NCI-H187 treated with DMSO at 0.1 percent for 48 hours (cell line): ENCODE measurements around the gene BCAS4.
"Not testable (repeated sequence)": the region's sequence is repeated elsewhere in the genome, so short reads cannot be mapped to it uniquely, and the experiment has no call there.

Source experiments
- DNase-seq: peaks from one replicate; lab custom pipeline; 2025; lab: John Stamatoyannopoulos, UW

The BCAS4 gene

GRCh38 chr20:50799176-50799889, 4.5 kb downstream of the BCAS4 start:
- no peak for DNase-seq

DNA sequence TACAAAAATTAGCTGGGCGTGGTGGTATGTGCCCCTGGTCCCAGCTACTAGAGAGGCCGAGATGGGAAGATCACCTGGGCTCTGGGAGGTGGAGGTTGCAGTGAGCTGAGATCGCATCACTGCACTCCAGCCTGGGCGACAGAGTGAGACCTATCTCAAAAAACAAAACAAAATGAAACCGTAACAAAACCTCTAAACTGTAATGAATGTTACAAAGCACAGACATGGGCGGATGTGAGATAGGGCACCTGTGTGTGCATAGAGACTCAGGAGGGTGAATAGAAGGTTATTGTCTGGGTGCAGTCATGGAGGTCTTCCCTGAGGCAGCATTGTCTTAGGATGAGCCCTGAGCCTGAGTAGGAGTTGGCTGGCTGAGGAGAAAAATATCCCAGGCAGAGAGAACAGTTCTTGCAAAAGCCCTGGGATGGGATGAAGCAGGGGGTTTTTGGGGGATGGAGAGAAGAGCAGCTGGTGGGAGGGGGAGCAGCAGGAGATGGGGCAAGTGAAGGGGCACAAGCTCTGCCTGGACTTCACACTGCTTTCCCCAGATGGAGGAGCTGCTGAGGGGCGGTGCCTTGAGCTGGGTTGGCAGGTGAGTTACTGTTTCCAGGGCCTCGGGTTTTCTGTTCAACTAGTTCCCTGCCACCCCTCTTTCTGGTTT, 5.2 kb downstream of the BCAS4 start:
- DNase-seq, result no peak

- DNase-seq, result not testable (repeated sequence)
Observed at GRCh38 chr20:50800986-50801746, 6.3 kb downstream of the BCAS4 start.

GRCh38 chr20:50801747-50802125, 6.9 kb downstream of the BCAS4 start:
- DNase-seq, result no peak

GRCh38 chr20:50802289-50802688, 7.4 kb downstream of the BCAS4 start:
- DNase-seq, result no peak

DNA sequence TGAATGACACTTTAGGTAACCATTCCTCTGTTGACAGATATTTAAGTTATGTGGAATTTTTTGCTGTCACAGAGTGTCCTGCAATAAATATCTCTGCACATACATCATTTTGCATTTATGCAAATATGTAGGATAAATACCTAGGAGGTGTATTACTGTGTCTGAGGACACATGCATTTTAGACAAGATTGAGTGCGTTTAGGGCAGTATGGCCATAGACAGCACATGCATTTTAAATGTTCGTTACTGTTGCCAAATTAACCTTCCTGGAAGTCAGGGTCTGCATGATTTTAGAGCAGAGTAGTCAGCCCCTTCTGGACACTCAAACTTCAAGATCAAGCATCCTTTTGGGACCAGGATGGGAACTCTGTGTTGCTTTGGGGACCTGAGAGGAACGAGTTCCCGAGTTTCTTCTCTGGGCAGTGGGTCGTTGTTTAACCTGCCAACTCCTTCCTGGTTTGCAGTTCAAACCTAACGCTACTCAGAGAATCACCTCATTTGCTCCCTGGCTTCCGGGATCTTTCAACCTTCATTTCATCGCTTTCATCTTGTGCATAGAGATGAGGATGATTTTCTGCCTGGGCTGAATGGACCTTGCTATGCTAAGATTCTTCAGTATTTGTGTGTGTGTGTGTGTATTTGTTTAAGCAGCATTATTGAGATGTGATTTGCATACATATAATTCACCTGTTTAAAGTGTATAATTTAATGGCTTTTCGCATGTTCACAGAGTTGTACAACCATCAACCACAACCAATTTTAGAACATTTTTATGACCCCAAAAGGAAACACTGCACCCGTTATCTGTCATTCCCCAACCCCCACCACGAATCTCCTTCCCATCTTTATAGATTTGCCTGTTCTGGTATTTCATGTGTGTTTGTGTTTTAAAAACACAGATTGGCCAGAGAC, 9.8 kb downstream of the BCAS4 start:
- DNase-seq, result no peak

DNA sequence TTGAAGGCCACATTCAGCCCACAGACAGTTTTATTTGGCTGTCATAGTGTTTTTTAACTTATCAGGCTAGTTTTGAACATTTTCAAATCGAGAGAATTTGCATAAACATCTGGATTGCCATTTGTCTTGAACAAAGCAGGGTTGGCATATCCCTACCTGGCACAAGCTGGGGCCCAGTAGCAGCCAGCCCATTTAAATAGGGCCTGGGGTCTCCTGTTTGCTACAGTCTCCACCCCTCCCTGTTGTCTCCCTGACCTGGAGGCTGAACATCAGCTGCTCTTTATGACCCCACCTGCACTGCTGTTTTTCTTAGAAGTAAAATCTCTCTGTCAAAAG, 10.5 kb downstream of the BCAS4 start:
- DNase-seq, result no peak

GRCh38 chr20:50806126-50806768, 11.4 kb downstream of the BCAS4 start:
- no peak for DNase-seq

DNA sequence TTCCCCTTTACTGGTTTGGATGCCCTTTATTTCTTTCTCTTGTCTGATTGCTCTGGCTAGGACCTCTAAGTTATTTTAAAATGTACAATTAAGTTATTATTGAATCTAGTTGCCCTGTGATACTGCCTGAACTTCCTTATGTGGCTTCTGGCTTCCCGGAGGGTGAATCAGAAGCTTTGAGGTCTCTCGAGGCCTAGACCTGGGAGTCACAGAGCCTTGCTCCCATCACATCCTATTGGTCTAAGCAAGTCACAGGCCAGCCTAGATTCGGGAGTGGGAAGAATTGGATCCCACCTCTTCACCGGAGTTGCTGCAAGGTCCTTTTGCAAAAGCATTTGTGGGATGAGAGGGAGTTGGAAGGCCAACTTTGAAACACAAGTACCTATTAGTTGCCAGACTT, 15.2 kb downstream of the BCAS4 start:
- no peak for DNase-seq

DNA sequence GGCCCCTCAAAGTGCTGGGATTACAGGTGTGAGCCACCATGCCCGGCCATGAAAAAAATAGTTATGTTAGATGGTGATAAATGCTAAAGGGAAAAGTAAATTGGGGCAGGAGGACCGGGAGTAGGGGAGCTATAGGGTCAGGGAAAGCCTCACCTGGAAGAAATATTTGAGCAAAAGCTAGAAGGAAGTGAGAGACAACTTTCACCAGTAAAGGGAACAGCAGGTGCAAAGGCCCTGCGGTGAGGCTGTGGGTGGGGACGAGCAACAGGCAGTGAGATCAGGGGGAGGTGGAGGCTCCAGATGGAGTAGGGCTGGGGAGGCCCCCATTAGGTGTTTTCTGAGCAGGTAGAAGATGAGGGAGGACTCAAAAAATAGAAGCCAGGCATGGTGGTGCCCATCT, 16.0 kb downstream of the BCAS4 start:
- no peak for DNase-seq

- DNase-seq, result no peak
Observed at GRCh38 chr20:50813101-50813643, 18.3 kb downstream of the BCAS4 start.

DNA sequence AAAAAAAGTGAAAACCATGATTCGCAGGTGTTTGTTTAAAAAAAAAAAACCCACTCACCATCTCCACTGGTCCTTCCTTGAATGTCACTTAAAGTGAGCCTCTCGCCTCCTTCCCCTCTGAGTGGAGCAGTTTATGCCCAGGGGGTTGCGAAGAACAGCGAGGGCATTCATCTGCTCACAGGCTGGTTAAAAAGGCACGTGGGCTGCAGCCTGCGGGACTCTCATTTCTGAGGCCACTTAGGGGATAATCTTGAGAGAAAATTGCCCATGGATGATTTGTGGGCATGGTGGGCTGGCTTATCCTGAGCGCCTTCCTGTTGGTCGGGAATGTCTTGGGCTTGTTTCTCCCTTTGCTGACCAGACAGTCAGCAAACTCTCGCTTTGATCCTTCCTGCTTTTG, 18.9 kb downstream of the BCAS4 start:
- no peak for DNase-seq

GRCh38 chr20:50814438-50815161, 19.7 kb downstream of the BCAS4 start:
- no peak for DNase-seq

DNA sequence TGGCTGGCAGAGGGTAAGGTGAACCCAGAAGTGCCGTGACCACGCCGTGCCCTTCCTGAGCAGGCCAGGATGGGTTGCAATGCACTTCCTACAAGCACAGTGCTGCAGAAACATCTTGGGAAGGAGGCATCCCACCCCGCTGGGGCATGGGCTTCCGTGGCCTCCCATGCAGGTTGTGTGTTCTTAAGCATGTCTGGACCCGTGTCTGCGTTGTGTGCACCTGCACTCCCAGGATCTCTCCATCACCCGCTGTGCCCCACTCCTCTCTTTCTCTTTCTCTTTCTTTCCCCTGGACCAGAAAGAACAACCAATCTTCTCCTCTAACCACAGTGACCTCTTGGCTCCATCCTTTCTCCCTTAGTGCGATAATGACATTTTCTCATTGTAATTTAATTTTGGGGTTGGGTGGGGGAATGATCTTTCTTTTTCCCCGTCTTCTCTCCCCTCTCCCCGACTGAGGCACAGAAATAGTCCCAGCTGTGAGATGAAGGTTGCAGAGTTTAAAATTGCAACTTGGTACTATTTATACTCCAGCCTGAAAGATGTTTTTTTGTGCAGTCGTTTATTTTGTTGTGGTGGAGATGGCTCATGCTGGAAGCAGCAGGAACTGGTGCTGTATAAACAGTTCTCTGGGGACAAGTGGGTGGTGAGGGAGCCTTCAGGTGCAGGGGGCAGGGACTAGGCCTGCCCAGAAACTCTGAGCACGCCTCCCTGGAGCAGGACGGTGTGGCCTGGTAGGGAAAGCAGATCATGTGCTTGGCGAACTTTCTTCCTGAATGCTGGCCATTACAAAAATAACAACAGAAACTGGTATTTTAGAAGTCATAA, 20.5 kb downstream of the BCAS4 start:
- DNase-seq, result no peak

- no peak for DNase-seq
Observed at GRCh38 chr20:50817776-50818172, 22.9 kb downstream of the BCAS4 start.

- no peak for DNase-seq
Observed at GRCh38 chr20:50819349-50819748, 24.5 kb downstream of the BCAS4 start.

DNA sequence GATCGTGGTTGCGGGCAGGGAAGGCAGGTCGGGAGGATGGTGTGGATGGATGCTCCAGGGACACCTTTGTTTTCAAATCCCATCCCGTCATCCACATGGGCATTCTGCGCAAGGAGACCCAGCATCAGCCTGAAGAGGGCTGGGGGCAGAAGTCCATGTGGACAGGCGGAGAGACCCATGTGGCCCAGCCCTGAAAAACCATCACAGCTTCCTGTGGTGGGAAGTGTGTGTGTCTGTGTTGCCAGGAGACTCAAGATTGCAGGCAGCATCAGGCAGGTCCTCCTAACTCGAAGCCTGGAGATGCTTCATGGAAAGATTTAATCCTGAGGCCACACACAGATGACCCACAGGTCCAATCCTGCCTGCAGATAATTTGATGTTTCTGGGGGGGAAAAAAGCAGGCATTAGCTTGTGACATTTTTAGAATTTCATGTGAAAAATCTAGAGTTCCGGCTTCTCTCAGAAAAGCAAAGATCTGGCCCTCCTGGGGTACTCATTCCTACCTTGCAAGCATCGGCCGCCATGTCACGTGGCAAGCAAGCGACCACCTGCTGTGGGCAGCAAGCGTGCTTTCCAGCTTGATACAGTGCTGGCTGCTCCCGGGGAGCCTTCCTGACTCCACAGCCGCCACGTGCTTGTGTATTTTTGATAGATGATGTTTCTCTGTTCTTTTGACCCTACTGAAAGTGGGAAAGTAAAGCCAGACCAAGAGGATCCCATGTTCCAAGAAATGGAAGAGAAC, 25.8 kb downstream of the BCAS4 start:
- DNase-seq, result no peak

GRCh38 chr20:50821257-50821921, 26.5 kb downstream of the BCAS4 start:
- DNase-seq, result no peak

DNA sequence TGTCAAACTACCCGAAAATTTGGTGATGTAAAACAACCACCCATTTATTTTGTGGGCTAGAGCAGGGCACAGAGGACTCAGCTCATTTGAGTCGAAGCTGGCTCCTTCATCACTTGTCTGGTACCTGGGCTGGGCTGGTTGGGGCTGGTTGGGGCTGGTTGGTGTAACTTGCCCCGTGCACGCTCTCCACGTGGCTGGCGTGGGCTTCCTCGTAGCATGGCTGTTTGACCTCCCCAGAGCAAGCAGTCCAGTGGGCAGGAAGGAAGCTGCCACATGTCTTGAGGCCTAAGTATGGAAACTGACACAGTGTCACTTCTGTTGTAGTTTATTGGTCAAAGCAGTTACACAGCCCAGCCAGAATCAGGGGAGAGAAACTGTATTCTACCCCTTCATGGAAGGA, 27.1 kb downstream of the BCAS4 start:
- DNase-seq, result no peak
